ENCODE results near the gene GCNT1. TPM values are rescaled to one million over a fixed set of nuclear protein-coding genes. Genes with fewer than 3 reads are reported as not detected.

Gene GCNT1
- total RNA-seq, 3 donors from 2014 or later, result 7.9 to 16.5 (median 10.1) TPM

DNA sequence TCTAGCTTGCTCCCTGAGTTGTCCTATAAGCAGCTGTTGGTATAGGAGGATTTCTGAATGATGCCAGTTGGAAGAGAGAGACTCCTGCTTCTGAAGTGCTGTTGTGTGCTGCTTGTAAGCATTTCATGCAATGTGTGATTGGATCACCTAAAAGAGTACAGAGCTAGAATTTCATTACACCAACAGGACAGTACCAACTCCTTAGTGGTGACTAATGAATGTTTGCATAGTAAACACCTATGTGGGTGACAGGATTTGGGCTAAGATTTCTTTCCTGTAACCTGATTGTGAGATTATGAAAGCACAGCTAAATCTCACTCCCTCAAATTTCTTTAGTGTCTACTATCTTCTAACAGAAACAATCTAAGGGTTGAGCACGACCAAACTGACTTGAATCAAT, 67.0 kb downstream of the GCNT1 start:
- TF ChIP-seq, protein P1, sequence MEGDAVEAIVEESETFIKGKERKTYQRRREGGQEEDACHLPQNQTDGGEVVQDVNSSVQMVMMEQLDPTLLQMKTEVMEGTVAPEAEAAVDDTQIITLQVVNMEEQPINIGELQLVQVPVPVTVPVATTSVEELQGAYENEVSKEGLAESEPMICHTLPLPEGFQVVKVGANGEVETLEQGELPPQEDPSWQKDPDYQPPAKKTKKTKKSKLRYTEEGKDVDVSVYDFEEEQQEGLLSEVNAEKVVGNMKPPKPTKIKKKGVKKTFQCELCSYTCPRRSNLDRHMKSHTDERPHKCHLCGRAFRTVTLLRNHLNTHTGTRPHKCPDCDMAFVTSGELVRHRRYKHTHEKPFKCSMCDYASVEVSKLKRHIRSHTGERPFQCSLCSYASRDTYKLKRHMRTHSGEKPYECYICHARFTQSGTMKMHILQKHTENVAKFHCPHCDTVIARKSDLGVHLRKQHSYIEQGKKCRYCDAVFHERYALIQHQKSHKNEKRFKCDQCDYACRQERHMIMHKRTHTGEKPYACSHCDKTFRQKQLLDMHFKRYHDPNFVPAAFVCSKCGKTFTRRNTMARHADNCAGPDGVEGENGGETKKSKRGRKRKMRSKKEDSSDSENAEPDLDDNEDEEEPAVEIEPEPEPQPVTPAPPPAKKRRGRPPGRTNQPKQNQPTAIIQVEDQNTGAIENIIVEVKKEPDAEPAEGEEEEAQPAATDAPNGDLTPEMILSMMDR (IDR thresholded peaks at IDR 0.05), result no peak
- TF ChIP-seq POLR2AphosphoS5 (IDR thresholded peaks at IDR 0.05) (no peak), POLR2A (IDR thresholded peaks at IDR 0.05) (no peak)
- H3K4me1 ChIP-seq, result no peaks in the 10 kb centered on the region
- no peaks in the 10 kb centered on the region for H3K27me3 ChIP-seq

DNA sequence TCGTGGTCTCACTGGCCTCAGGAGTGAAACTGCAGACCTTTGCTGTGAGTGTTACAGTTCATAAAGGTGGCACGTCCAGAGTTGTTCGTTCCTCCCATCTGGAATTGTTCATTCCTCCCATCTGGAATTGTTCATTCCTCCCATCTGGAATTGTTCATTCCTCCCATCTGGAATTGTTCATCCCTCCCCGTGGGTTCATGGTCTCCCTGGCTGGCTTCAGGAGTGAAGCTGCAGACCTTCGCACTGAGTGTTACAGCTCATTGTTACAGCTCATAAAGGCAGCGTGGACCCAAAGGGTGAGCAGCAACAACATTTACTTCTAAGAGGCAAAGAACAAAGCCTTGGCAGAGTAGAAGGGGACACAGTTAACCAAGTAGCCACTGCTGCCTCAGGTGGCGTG, 69.1 kb downstream of the GCNT1 start:
- intact Hi-C loops (cut with DNase I; ENCODE audit: low total_unique reads), result no loop called here
- H3K9me3 ChIP-seq, result no peaks in the 10 kb centered on the region
- H3K36me3 ChIP-seq, result no peaks in the 10 kb centered on the region
- no peak overlapping the region for H3K27ac ChIP-seq
- no peak for DNase-seq (ENCODE audit: low spot score in 2 of 2)
- no peak overlapping the region for H3K4me3 ChIP-seq
- no peaks in the 10 kb centered on the region for H3K27me3 ChIP-seq
- no peaks in the 10 kb centered on the region for H3K4me1 ChIP-seq
- TF ChIP-seq, protein P1 (IDR thresholded peaks at IDR 0.05), result no peak
- no peak for TF ChIP-seq POLR2A (IDR thresholded peaks at IDR 0.05)
- TF ChIP-seq POLR2AphosphoS5 (IDR thresholded peaks at IDR 0.05), result no peak

More for the DNA sequence above, 67.0 kb downstream of the GCNT1 start:
- no peak overlapping the region for H3K4me3 ChIP-seq
- no peaks in the 10 kb centered on the region for H3K36me3 ChIP-seq
- no peak overlapping the region for H3K27ac ChIP-seq
- DNase-seq (ENCODE audit: low spot score in 2 of 2), result no peak
- H3K9me3 ChIP-seq, result no peaks in the 10 kb centered on the region
- intact Hi-C loops (cut with DNase I; ENCODE audit: low total_unique reads), result no loop called here

DNA sequence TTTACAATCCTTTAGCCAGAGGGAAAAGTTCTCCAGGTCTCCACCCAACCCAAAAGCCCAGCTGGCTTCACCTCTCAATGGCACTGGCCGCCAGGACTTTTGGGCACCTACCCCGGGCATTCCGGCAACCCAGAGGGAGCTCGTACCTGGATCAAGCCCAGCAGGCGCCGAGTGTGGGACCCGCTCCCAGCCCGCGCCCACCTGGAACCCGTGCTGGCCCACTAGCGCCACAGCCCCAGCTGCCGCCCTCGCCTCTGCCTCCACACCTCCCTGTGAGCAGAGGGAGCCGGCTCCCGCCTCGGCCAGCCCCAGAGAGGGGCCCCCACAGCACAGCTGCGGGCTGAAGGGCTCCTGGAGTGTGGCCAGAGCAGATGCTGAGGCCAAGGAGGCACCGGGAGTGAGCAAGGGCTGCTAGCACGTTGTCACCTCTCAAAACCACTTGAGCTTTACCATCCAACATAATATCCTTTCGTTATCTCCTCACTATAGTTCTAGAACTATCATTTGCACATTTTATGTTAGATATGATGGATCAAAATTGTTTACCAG, 69.7 kb downstream of the GCNT1 start:
- intact Hi-C loops (cut with DNase I; ENCODE audit: low total_unique reads), result no loop called here
- H3K4me1 ChIP-seq, result no peaks in the 10 kb centered on the region
- no peaks in the 10 kb centered on the region for H3K36me3 ChIP-seq
- no peaks in the 10 kb centered on the region for H3K9me3 ChIP-seq
- no peak for DNase-seq (ENCODE audit: low spot score in 2 of 2)
- TF ChIP-seq, protein P1 (IDR thresholded peaks at IDR 0.05), result no peak
- TF ChIP-seq POLR2AphosphoS5 (IDR thresholded peaks at IDR 0.05) (no peak), POLR2A (IDR thresholded peaks at IDR 0.05) (no peak)
- H3K27me3 ChIP-seq, result no peaks in the 10 kb centered on the region
- H3K4me3 ChIP-seq, result no peak overlapping the region
- no peak overlapping the region for H3K27ac ChIP-seq

DNA sequence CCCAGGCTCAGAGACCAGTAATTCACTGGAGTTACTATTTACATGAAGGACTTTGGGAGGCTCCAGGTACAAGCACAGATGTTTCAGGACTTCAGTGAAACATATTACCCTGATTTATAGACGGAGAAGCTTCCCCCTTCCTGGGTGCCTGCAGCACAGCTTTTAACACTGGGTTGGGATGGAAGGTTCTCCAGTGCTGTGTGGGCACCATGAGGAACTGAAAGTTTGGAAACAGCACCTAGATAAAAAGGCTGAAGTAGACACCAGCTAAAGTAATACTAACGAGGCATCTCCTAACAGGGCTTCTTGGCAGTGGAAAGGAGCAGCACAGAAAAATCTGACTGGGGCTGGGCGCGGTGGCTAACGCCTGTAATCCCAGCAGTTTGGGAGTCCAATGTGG, 70.7 kb downstream of the GCNT1 start:
- no peak for TF ChIP-seq POLR2AphosphoS5 (IDR thresholded peaks at IDR 0.05)
- TF ChIP-seq, protein P1 (IDR thresholded peaks at IDR 0.05), result no peak
- TF ChIP-seq POLR2A (IDR thresholded peaks at IDR 0.05), result no peak
- Histone ChIP-seq H3K9me3 (no peaks in the 10 kb centered on the region), H3K4me3 (no peak overlapping the region), H3K36me3 (no peaks in the 10 kb centered on the region), H3K27ac (no peak overlapping the region), H3K4me1 (no peaks in the 10 kb centered on the region), H3K27me3 (no peaks in the 10 kb centered on the region)
- intact Hi-C loops (cut with DNase I; ENCODE audit: low total_unique reads), result no loop called here
- no peak for DNase-seq (ENCODE audit: low spot score in 2 of 2)

DNA sequence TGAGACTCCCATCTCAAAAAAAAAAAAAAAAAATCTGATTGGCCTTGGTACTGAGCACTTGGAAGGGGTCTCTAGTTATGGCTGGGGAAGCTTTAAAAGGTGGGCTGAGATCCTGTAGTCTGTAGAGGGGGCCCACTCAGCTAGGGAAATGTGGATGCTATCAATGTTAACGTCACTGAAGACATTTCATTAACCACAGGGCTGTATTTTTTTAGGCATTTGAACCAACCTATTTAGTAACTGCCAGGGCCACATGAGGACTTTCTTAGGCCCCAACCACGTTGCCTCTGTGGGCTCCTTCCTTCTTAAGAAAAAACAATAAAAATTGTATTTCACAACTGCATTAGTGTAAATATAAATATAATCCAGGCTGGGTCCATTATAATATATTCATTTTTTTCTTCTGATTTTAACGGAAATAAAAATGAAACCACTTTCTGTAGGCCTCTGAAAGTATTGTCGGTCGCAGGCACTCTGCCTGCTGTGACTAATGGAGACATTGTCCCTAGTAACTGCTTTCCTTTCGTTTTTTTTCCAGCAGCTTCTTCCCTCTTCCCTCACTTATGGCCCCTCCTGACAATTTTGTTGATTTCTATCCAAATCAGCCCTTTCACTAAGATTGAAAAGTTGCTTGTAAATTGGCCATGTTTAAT, 71.6 kb downstream of the GCNT1 start:
- no peaks in the 10 kb centered on the region for H3K36me3 ChIP-seq
- DNase-seq (ENCODE audit: low spot score in 2 of 2), result no peak
- H3K27me3 ChIP-seq, result no peaks in the 10 kb centered on the region
- intact Hi-C loops (cut with DNase I; ENCODE audit: low total_unique reads), result no loop called here
- no peak for TF ChIP-seq POLR2A (IDR thresholded peaks at IDR 0.05)
- no peak for TF ChIP-seq POLR2AphosphoS5 (IDR thresholded peaks at IDR 0.05)
- TF ChIP-seq, protein P1 (IDR thresholded peaks at IDR 0.05), result no peak
- H3K4me1 ChIP-seq, result no peaks in the 10 kb centered on the region
- peak overlapping the region in 1 of 2 donors; percentile 60 for H3K27ac ChIP-seq
- H3K9me3 ChIP-seq, result no peaks in the 10 kb centered on the region
- no peak overlapping the region for H3K4me3 ChIP-seq
